HepG2 (cell line): ENCODE measurements around the gene BPI. TPM values are rescaled to one million over a fixed set of nuclear protein-coding genes. Genes with fewer than 3 reads are reported as not detected.

ENCODE experiments used
- ATAC-seq: fragments of 200-7000 bp; cut with Tn5 transposase; 3 replicates; pipeline ENCODE4 v1.9.1; 2020; ENCODE audit warnings: mild to moderate bottlenecking, moderate library complexity
- BruUV-seq: library from RNA; stranded (reverse); fragments of 400-500 nt; replicated peaks from 2 replicates; lab custom pipeline; 2021; lab: Mats Ljungman, UMichigan
- CTCF ChIA-PET: fragments of 300-600 bp; formaldehyde crosslinking; extraction: SDS; loops from one replicate; lab custom pipeline; 2021; ENCODE audit warnings: low total read pairs, inconsistent platforms, low intra/inter-chr PET ratio; lab: Yijun Ruan, JAX
- POLR2A ChIA-PET: fragments of 350-600 bp; sonication (Branson Sonifier 250); formaldehyde crosslinking; loops from one replicate; lab custom pipeline; 2020; ENCODE audit warnings: antibody characterized with exemption, inconsistent platforms; lab: Yijun Ruan, JAX
- DNase-seq: peaks from one replicate; pipeline ENCODE4 v3.0.0-alpha.2; 2015; ENCODE audit warnings: low spot score
- FAIRE-seq: peaks from 3 replicates; lab custom pipeline; 2011; peaks lifted over from hg19 to GRCh38; lab: Jason Lieb, UNC
- H2AFZ ChIP-seq: one replicate; pipeline ENCODE4 v1.6.1; 2011; ENCODE audit warnings: low read length, inconsistent platforms
- H3K27ac ChIP-seq: fragments of 300-600 bp; 3 replicates; pipeline ENCODE4 v1.8.0; 2011; ENCODE audit warnings: mixed run types, mild to moderate bottlenecking, mixed read lengths, low read length, inconsistent platforms; ENCODE audit not compliant: insufficient read depth; ENCODE audit errors: extremely low read length
- H3K27me3 ChIP-seq, 2 experiments: fragments of 200-600 bp in 1 of 2; 2 replicates in 1 of 2; 3 replicates in 1 of 2; pipeline versions ENCODE4 v1.6.0 to v1.8.0; 2011; ENCODE audit warnings: low read length in 2 of 2, mild to moderate bottlenecking in 2 of 2, moderate library complexity in 2 of 2, inconsistent platforms in 1 of 2; ENCODE audit not compliant: insufficient read depth in 2 of 2, control insufficient read depth in 1 of 2
- H3K36me3 ChIP-seq, 2 experiments: fragments of 200-600 bp in 1 of 2; replicated peaks in 1 of 2; 2 replicates in 1 of 2; 3 replicates in 1 of 2; pipeline versions ENCODE4 v1.5.1 to v1.8.0; 2011; ENCODE audit warnings: low read length in 2 of 2, inconsistent platforms in 1 of 2; ENCODE audit not compliant: insufficient read depth in 2 of 2, control insufficient read depth in 1 of 2
- H3K4me1 ChIP-seq: 2 replicates; pipeline ENCODE4 v1.5.1; 2012; ENCODE audit warnings: low read length, inconsistent platforms; ENCODE audit not compliant: insufficient read depth
- H3K4me2 ChIP-seq: 2 replicates; pipeline ENCODE4 v1.6.0; 2011; ENCODE audit warnings: low read depth, low read length, inconsistent platforms
- H3K4me3 ChIP-seq, 3 experiments: fragments of 200-600 bp in 1 of 3; sonication (generic), shearing (Covaris generic) in 1 of 3; replicated peaks in 1 of 3; 2 replicates each; pipeline ENCODE4 v1.5.1; 2011 to 2016; ENCODE audit warnings: low read length in 3 of 3, inconsistent platforms in 2 of 3, low read depth in 2 of 3, mild to moderate bottlenecking in 2 of 3, control low read depth in 1 of 3, mixed read lengths in 1 of 3; ENCODE audit not compliant: insufficient read depth in 1 of 3
- H3K79me2 ChIP-seq: one replicate; pipeline ENCODE4 v1.6.1; 2011; ENCODE audit warnings: low read length, inconsistent platforms; ENCODE audit not compliant: insufficient read depth
- H3K9ac ChIP-seq: 2 replicates; pipeline ENCODE4 v1.6.0; 2011; ENCODE audit warnings: mild to moderate bottlenecking, low read depth, low read length, inconsistent platforms; ENCODE audit not compliant: insufficient read depth
- H3K9me3 ChIP-seq: 2 replicates; pipeline ENCODE4 v1.5.1; 2012; ENCODE audit warnings: mild to moderate bottlenecking, low read length
- H4K20me1 ChIP-seq: 2 replicates; pipeline ENCODE4 v1.6.0; 2011; ENCODE audit warnings: inconsistent platforms, mild to moderate bottlenecking, low read length, moderate library complexity; ENCODE audit not compliant: insufficient read depth
- CREB1 ChIP-seq, 2 experiments: fragments of 450-650 bp in 1 of 2; IDR thresholded peaks; 2 replicates each; pipeline ENCODE4 v1.6.1; 2016 to 2017; ENCODE audit warnings: control low read depth in 1 of 2, mild to moderate bottlenecking in 1 of 2, missing compliant biosample characterization in 1 of 2, missing genetic modification characterization in 1 of 2
- CREM ChIP-seq, 2 experiments: sonication (generic) in 1 of 2; formaldehyde crosslinking in 1 of 2; IDR thresholded peaks; 2 replicates each; pipeline versions ENCODE4 v1.4.0 to v1.6.1; 2016 to 2020; ENCODE audit warnings: antibody characterized with exemption in 1 of 2, mild to moderate bottlenecking in 1 of 2, missing genetic modification reagents in 1 of 2
- KAT7 ChIP-seq: IDR thresholded peaks from 2 replicates; pipeline ENCODE4 v1.6.1; 2018; ENCODE audit warnings: borderline replicate concordance, missing compliant biosample characterization
- KIAA2018 ChIP-seq: sonication (generic); formaldehyde crosslinking; IDR thresholded peaks from 2 replicates; pipeline ENCODE4 v1.5.0; 2020; ENCODE audit warnings: mild to moderate bottlenecking, missing genetic modification reagents, borderline replicate concordance
- SAFB2 ChIP-seq: sonication (generic); formaldehyde crosslinking; IDR thresholded peaks from 2 replicates; pipeline ENCODE4 v1.5.1; 2020; ENCODE audit warnings: missing genetic modification reagents, low read depth, mild to moderate bottlenecking, borderline replicate concordance
- SOX5 ChIP-seq: IDR thresholded peaks from 2 replicates; pipeline ENCODE4 v1.6.1; 2016; ENCODE audit warnings: borderline replicate concordance
- SRSF9 ChIP-seq: fragments of 200-400 bp; formaldehyde crosslinking; IDR thresholded peaks from 2 replicates; pipeline ENCODE4 v1.6.1; 2018; ENCODE audit warnings: borderline replicate concordance, mild to moderate bottlenecking, low read depth, low read length; ENCODE audit not compliant: insufficient read depth, poor library complexity, severe bottlenecking
- ZMYM3 ChIP-seq: sonication (generic); formaldehyde crosslinking; IDR thresholded peaks from 2 replicates; pipeline ENCODE4 v1.5.1; 2020; ENCODE audit warnings: mild to moderate bottlenecking, missing genetic modification reagents
- ZNF691 ChIP-seq: sonication (generic); formaldehyde crosslinking; IDR thresholded peaks from 2 replicates; pipeline ENCODE4 v1.4.0; 2020; ENCODE audit warnings: missing genetic modification reagents, low read depth, mild to moderate bottlenecking, borderline replicate concordance
- ZNF7 ChIP-seq: IDR thresholded peaks from 2 replicates; pipeline ENCODE4 v1.6.1; 2016; ENCODE audit warnings: missing biosample characterization, missing genetic modification reagents
- ZNF704 ChIP-seq: sonication (generic); formaldehyde crosslinking; IDR thresholded peaks from 2 replicates; pipeline ENCODE4 v1.8.1; 2023; ENCODE audit warnings: mild to moderate bottlenecking, inconsistent platforms, moderate library complexity, missing genetic modification reagents, borderline replicate concordance
- WGBS: methylation state at CpG from one replicate; pipeline ENCODE4 v1.1.6; 2017; ENCODE audit warnings: low lambda C conversion rate; 5-methylcytosine and 5-hydroxymethylcytosine counted together
- in situ Hi-C: cut with HindIII; loops from 2 replicates; pipeline ENCODE4 v1.10.0; 2017; ENCODE audit warnings: low pct_unique_long_range_greater_than_20kb; ENCODE audit not compliant: extremely low pct_ligation_motif_present
- intact Hi-C: fragments of 100-400 bp; cut with micrococcal nuclease; formaldehyde crosslinking; loops from one replicate; pipeline ENCODE4 v1.10.0; 2022; ENCODE audit not compliant: unreplicated experiment
- polyA plus RNA-seq, 8 experiments: library from polyadenylated mRNA; depleted of rRNA in 3 of 8; stranded (reverse) in 7 of 8; unstranded in 1 of 8; fragments of >200 nt; fragmentation: Illumina TruSeq in 4 of 8; extraction: Trizol in 4 of 8; gene quantifications; 2 replicates each; pipeline versions ENCODE4 v1.2.1 to v1.2.3, GENCODE V29; 2011 to 2016; ENCODE audit warnings: low read depth in 4 of 8, missing spikeins in 1 of 8, mixed read lengths in 1 of 8; ENCODE audit not compliant: insufficient read depth in 1 of 8
- total RNA-seq, 5 experiments: library from RNA; depleted of rRNA; stranded (reverse); fragments of >200 nt; fragmentation: Illumina TruSeq; extraction: Trizol; gene quantifications; 2 replicates each; pipeline ENCODE4 v1.2.3, GENCODE V29; 2016; ENCODE audit warnings: low read depth in 1 of 5
- TF ChIP-seq, protein P1 (sequence below): IDR thresholded peaks from 2 replicates; pipeline ENCODE4 v1.6.1; 2016

The BPI gene
- total and polyA plus RNA-seq, 2 of the 13 experiments (the other 11 are each of a cell fraction or from before 2014, with no cell fraction given): not detected

DNA sequence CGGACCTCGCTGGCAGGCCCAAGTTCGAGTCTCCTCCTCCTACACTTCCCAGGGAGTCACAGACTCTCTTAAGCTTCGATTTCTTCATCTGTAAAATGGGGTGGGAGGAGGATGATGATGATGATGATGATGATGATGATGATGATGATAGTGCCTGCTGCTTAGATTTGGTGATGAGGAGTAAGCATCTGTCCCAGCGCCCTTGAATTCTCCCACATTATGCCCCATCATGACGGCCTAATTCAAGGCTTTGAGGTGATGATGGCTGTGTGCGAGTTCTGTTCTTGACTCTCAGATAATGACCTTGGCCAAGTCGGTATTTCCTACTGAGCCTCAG lies 42.9 kb upstream of the BPI start:
- H4K20me1 ChIP-seq: no peaks in the 10 kb centered on the region
- 57% methylated on average over 8 of the region's 8 CpGs for WGBS
- no peak overlapping the region for H3K27ac ChIP-seq
- FAIRE-seq (no peak), DNase-seq (no peak), ATAC-seq (no peak)
- no peaks in the 10 kb centered on the region for H3K36me3 ChIP-seq
- intact Hi-C loops (no loop called here), in situ Hi-C loops (no loop called here)
- H2AFZ ChIP-seq: no peak overlapping the region
- peaks cover 19% of the 10 kb centered on the region for H3K4me1 ChIP-seq
- ChIA-PET CTCF (no interaction called here), POLR2A (no interaction called here)
- no TSS peak for BruUV-seq
- H3K79me2 ChIP-seq: no peaks in the 10 kb centered on the region
- H3K9me3 ChIP-seq: no peaks in the 10 kb centered on the region
- H3K9ac ChIP-seq: no peak overlapping the region
- H3K27me3 ChIP-seq: peaks cover 5 to 19% of the 10 kb centered on the region in 2 experiments; a peak in 4 of 5 replicates
- no peak overlapping the region; a peak in 1 of 6 replicates for H3K4me3 ChIP-seq
- no peak overlapping the region for H3K4me2 ChIP-seq
- TF ChIP-seq SAFB2 (no peak), SRSF9 (no peak), CREB1 (IDR thresholded peaks at IDR 0.05) (peak; percentile 89), CREB1 (CRISPR knock-in tag; IDR thresholded peaks at IDR 0.05) (no peak), SOX5 (CRISPR knock-in tag) (no peak), ZMYM3 (CRISPR knock-in tag) (0 out of 2 replicates have a peak, but pooled peaks have one; percentile 78), ZNF7 (CRISPR knock-in tag) (no peak), KIAA2018 (no peak), ZNF704 (CRISPR knock-in tag) (no peak), ZNF691 (CRISPR knock-in tag) (no peak), CREM (IDR thresholded peaks at IDR 0.05) (no peak), CREM (CRISPR knock-in tag; IDR thresholded peaks at IDR 0.05) (no peak), KAT7 (CRISPR knock-in tag) (no peak)
- TF ChIP-seq, protein P1, sequence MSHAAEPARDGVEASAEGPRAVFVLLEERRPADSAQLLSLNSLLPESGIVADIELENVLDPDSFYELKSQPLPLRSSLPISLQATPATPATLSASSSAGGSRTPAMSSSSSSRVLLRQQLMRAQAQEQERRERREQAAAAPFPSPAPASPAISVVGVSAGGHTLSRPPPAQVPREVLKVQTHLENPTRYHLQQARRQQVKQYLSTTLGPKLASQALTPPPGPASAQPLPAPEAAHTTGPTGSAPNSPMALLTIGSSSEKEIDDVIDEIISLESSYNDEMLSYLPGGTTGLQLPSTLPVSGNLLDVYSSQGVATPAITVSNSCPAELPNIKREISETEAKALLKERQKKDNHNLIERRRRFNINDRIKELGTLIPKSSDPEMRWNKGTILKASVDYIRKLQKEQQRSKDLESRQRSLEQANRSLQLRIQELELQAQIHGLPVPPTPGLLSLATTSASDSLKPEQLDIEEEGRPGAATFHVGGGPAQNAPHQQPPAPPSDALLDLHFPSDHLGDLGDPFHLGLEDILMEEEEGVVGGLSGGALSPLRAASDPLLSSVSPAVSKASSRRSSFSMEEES (CRISPR knock-in tag): no peak
